Right atrium auricular region (tissue), 2 donors: Measurements from ENCODE around the gene CDH26. TPM values are rescaled to one million over a fixed set of nuclear protein-coding genes. Genes with fewer than 3 reads are reported as not detected.
A peak's percentile ranks its signal among the peaks of the same experiment; 100 is the strongest.

Source experiments
- DNase-seq: peaks from one replicate; pipeline ENCODE4 v3.0.0-alpha.2; 2019; ENCODE audit warnings: low spot score
- H3K27ac ChIP-seq, 2 donors: fragments of 200-600 bp; sonication (generic); 1 replicate in 1 of 2; 2 replicates in 1 of 2; pipeline ENCODE4 v1.5.1; 2016 to 2019
- H3K27me3 ChIP-seq, 2 donors: fragments of 200-600 bp; sonication (generic); one replicate each; pipeline versions ENCODE4 v1.5.1 to v1.6.0; 2017 to 2019
- H3K36me3 ChIP-seq: fragments of 200-600 bp; sonication (generic); one replicate; pipeline ENCODE4 v1.5.1; 2016
- H3K4me1 ChIP-seq, 2 donors: fragments of 200-600 bp; sonication (generic); one replicate each; pipeline versions ENCODE4 v1.5.1 to v1.6.0; 2017 to 2019
- H3K4me3 ChIP-seq, 2 donors: fragments of 200-600 bp; sonication (generic); 1 replicate in 1 of 2; 2 replicates in 1 of 2; pipeline ENCODE4 v1.5.1; 2017 to 2019; ENCODE audit warnings: mild to moderate bottlenecking in 1 of 2, moderate library complexity in 1 of 2
- H3K9me3 ChIP-seq, 2 donors: fragments of 200-600 bp; sonication (generic); one replicate each; pipeline ENCODE4 v1.5.1; 2019
- total RNA-seq, 2 donors: library from RNA; depleted of rRNA; stranded (reverse); fragments of >200 nt; gene quantifications; one replicate each; pipeline ENCODE4 v1.1.0, GENCODE V29; 2016
- TF ChIP-seq, protein P1 (sequence below), 2 donors: fragments of 200-600 bp; sonication (generic); IDR thresholded peaks; one replicate each; pipeline ENCODE4 v1.5.1; 2019; ENCODE audit warnings: antibody characterized with exemption in 2 of 2

The CDH26 gene
- total RNA-seq, 2 donors from 2014 or later = 0.43 to 1.3 TPM

DNA sequence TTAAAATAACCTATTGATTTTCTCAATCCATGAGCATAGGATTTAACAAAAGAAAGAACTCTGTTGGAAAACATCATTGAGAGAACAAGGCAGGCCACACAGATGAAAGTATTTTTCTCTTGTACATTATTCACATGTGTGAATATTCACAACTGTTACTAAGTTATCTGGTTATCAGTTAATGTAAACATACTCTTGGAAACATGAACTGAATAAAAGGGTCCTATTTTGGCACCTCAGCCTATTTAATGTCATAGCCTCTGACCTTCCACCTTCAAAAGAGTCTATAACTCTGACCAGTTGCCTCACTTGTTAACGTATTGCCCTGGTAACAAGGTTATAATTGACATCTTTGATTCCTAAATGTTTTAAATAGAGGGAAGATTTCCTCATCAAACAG lies 32.9 kb upstream of the CDH26 start:
- TF ChIP-seq, protein P1, sequence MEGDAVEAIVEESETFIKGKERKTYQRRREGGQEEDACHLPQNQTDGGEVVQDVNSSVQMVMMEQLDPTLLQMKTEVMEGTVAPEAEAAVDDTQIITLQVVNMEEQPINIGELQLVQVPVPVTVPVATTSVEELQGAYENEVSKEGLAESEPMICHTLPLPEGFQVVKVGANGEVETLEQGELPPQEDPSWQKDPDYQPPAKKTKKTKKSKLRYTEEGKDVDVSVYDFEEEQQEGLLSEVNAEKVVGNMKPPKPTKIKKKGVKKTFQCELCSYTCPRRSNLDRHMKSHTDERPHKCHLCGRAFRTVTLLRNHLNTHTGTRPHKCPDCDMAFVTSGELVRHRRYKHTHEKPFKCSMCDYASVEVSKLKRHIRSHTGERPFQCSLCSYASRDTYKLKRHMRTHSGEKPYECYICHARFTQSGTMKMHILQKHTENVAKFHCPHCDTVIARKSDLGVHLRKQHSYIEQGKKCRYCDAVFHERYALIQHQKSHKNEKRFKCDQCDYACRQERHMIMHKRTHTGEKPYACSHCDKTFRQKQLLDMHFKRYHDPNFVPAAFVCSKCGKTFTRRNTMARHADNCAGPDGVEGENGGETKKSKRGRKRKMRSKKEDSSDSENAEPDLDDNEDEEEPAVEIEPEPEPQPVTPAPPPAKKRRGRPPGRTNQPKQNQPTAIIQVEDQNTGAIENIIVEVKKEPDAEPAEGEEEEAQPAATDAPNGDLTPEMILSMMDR (IDR thresholded peaks at IDR 0.05) = no peak
- H3K4me1 ChIP-seq = no peaks in the 10 kb centered on the region
- no peaks in the 10 kb centered on the region for H3K27me3 ChIP-seq
- no peak overlapping the region for H3K4me3 ChIP-seq
- DNase-seq = no peak
- H3K27ac ChIP-seq = no peak overlapping the region
- H3K9me3 ChIP-seq = no peaks in the 10 kb centered on the region
- no peaks in the 10 kb centered on the region for H3K36me3 ChIP-seq

DNA sequence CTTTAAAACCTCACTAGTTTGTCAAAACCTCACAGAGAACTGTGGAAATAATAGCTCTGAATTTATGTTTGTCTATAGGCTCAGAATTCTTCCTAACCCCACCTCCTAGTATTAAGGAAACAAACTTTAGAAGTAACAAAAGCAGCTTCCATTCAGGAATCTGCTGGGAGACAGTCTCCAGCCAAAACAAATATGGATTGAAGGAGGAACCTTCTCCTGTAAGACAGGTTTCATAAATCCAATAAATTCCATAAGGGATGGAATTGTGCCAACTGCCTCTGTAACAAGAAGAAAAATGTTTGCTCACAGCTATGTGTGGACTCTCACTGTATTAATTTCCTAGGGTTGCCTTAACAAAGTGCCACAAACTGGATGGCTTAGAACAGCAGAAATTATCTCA lies 32.3 kb upstream of the CDH26 start:
- no peak for DNase-seq
- no peak overlapping the region for H3K4me3 ChIP-seq
- no peaks in the 10 kb centered on the region for H3K27me3 ChIP-seq
- no peaks in the 10 kb centered on the region for H3K4me1 ChIP-seq
- H3K36me3 ChIP-seq = no peaks in the 10 kb centered on the region
- TF ChIP-seq, protein P1 (IDR thresholded peaks at IDR 0.05) = no peak
- H3K9me3 ChIP-seq = no peaks in the 10 kb centered on the region
- no peak overlapping the region for H3K27ac ChIP-seq

DNA sequence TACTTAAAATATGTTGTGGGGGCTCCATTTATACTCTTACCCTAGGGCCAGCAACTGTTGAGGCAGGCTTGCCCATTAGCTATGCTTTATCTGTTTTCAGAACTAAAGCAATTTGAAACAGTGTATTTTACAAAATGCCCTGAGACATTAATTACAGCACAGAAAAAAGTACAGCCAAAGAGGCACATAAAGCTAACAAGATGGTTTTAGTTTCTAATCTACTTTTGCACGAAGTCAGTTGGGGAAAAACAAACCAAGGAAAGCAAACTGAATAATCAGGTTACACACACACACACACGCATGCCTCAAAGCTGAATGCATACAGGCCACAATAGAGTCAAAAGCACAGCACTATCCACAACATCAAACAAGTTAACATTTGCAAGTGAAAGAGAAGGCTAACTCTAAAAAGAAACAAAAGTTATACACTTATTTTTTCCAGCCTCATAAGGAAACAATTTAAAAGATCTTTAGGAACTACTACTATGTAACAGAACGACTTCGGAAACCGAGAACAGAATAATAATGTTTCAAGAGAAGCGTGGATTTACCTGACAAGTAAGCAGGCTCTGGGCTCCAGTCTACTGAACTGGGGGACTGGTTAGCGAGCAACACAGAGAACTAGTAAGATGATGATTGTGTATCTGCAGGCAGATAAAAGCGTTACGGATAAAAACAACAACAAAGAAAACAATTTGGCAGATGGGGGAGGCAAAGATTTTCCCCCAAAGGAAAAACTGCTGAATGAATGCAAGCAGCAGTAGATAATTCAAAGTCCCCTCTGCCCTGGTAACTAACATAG lies 26.5 kb upstream of the CDH26 start:
- no peak for DNase-seq
- Histone ChIP-seq H3K27me3 (no peaks in the 10 kb centered on the region), H3K27ac (no peak overlapping the region), H3K9me3 (no peaks in the 10 kb centered on the region), H3K4me3 (no peak overlapping the region), H3K4me1 (peaks cover 0 to 17% of the 10 kb centered on the region in 2 donors), H3K36me3 (no peaks in the 10 kb centered on the region)
- TF ChIP-seq, protein P1 (IDR thresholded peaks at IDR 0.05) = no peak

DNA sequence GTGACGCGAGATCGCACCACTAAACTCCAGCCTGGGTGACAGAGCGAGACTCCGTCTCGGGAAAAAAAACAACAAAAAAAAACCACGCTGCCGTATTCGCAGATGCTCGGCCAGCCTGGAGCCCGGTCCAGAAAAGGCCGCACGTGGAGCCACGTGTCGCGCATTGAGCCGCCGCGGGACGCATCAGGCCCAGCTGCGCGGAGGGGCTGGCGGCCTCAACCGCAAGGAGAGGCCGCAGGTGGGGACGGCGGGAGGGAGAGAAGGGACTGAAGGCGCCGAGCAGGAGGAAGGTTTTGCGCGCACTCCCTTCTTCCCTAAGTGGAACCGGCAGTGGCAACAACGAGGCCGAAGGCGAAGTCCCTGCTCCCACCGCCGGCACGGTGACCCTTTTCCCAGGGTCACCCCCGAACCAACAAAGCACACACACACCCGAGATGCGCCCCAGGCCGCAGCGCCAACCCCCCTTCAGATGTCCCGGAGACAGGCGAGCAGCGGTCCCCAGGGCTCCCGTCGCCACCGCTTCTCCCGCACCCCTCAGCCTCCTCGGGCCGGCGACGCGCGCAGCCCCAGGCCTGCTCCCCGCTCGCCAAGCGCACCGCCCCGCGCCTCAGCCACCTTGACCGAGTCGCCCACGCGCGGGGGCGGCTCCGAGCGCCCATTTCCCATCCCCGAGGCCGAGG lies 25.5 kb upstream of the CDH26 start:
- DNase-seq = no peak
- H3K27me3 ChIP-seq = no peaks in the 10 kb centered on the region
- no peaks in the 10 kb centered on the region for H3K9me3 ChIP-seq
- peak overlapping the region; percentile 58 to 81 for H3K4me3 ChIP-seq
- no peaks in the 10 kb centered on the region for H3K36me3 ChIP-seq
- TF ChIP-seq, protein P1 (IDR thresholded peaks at IDR 0.05) = no peak
- peaks cover 0 to 28% of the 10 kb centered on the region in 2 donors for H3K4me1 ChIP-seq
- peak overlapping the region in 1 of 2 donors; percentile 91 for H3K27ac ChIP-seq

DNA sequence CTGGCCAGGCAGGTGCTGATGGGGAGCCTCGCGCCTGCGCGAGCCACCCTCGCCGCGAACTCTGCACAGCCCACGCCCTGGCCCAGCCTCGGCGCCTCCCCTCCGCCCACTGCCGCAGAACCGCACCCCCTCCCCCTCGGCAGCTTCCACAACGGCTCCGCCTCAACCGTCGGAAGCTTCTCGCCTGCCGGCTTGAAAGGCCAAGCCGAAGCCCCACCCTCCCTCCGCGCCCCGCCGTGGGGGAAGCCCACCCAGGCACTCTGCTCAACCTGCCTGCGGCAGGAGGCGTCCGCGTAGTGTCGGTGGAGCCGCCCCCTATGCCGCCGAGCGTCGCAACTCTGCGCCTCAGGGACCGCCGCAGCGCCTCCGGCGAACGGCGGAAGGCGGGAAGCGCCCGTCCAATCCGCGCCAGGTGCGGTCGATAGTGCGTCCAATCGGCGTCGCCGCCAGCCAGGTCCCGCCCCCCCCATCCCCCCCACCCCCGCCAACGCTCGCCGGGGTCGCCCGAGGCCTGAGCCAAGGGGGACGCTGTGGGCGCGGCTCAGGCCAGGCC lies 24.9 kb upstream of the CDH26 start, which contains the start of gene SYCP2:
SYCP2 (minus strand) TSS at position 342 of the 553 bp plus-strand sequence. CDS start 11,224 bp downstream, outside the sequence.
- Histone ChIP-seq H3K4me3 (peak within 1 kb of the TSS; percentile 58 to 81), H3K27ac (peak within 1 kb of the TSS; percentile 80 to 91), H3K27me3 (no peaks in the 10 kb centered on the region), H3K9me3 (no peaks in the 10 kb centered on the region), H3K4me1 (peaks cover 0 to 34% of the 10 kb centered on the region in 2 donors), H3K36me3 (no peaks in the 10 kb centered on the region)
- TF ChIP-seq, protein P1 (IDR thresholded peaks at IDR 0.05) = no peak
- no peak for DNase-seq
